Measurements from ENCODE around the gene PTGR1.
A peak's percentile ranks its signal among the peaks of the same experiment; 100 is the strongest.
"Not testable (repeated sequence)": the region's sequence is repeated elsewhere in the genome, so short reads cannot be mapped to it uniquely, and the experiment has no call there.

Gene PTGR1

GRCh38 chr9:111613436-111614040, 14.1 kb upstream of the PTGR1 start:
- no peak for DNase-seq (ENCODE audit: low spot score)

DNA sequence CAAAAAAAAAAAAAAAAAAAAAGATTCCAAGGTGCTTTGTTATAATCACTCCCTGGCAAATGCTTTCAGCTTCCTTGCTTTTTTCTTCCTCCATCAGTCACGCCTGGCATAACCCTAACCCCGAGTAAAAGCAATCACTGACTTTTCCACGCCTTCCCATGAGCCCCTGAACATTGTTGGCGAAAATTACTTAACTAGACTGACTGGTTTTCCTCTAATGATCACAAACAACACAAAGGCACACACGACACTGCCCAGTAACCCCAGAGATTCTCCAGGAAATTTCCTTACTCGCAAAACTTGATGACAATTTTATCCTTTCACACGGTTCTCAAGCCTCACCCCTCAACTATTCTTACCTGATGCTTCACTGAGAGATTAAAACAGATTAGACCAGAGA, 11.4 kb upstream of the PTGR1 start:
- DNase-seq (ENCODE audit: low spot score), result no peak

DNA sequence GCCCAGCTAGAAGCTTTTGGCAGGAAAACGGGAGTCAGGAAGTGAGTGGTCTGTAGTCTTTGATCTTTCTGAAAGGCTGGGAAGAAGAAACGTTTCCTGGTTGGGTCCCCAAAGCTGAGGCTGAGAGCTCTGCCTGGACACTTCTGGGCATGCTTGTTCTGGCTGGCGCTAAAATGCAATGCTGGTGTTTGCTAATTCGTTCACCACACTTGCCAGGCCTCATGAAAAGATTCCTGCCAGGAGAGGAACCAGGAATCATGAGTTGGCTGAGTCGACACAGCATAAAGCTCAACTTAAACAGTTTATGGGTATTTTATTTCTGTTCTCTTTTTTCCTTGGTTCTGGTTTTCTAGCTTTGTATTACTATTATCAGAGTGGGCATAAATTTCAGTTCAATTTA, 10.7 kb upstream of the PTGR1 start:
- no peak for DNase-seq (ENCODE audit: low spot score)

GRCh38 chr9:111605041-111605559, 5.7 kb upstream of the PTGR1 start:
- DNase-seq (ENCODE audit: low spot score), result no peak

DNA sequence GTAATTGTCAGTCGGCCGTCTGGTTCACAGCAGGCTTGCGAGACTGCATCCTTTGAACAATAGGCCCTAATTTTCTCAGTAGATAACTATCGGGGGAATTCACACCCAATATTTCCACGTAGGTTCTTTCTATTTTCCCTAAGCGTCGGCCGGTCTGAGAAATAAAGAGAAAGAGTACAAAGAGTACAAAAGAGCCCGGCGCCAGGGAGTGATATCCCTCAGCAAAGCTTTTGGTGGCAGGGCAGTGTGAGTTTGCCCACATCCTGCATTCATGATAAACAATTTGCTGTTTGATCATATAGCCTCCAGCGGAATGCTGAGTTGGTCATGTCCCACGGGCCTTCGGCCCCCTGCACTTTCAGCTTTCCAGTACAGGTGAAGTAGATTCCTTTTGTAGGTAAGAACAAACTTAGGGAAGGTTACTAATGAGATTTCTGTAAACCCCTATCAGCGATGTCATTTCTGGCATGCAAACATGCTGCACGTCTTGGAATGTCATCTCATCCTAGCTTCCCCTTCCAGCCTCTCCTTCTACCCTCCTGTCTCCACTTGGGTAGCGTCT, 4.7 kb upstream of the PTGR1 start:
- DNase-seq (ENCODE audit: low spot score), result no peak

DNA sequence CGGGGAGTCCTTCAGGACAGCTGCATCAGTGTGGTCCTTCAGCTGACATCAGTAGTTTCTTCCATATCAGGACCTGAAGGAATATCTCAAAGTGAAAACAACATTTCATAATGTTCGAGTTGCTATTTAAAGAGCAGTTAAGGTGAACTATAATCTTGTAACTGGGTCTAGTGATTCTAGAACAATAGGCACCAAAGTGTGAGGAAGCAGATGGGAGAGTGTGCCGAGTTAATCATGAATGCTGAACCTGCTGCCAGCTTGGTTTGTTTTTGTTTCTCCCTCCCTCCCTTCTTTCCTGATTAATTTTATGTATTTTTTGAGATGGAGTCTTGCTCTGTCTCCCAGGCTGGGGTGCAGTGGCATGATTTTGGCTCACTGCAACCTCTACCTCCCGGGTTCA, 3.6 kb upstream of the PTGR1 start:
- DNase-seq (ENCODE audit: low spot score), result no peak

GRCh38 chr9:111601237-111602018, 2.0 kb upstream of the PTGR1 start:
- no peak for DNase-seq (ENCODE audit: low spot score)

GRCh38 chr9:111599955-111600343, 502 bp upstream of the PTGR1 start:
- DNase-seq (ENCODE audit: low spot score), result no peak

GRCh38 chr9:111598733-111599091, 735 bp downstream of the PTGR1 start:
- no peak for DNase-seq (ENCODE audit: low spot score)

- DNase-seq (ENCODE audit: low spot score), result peak; percentile 69
Observed at GRCh38 chr9:111597852-111598732, 1.4 kb downstream of the PTGR1 start.

DNA sequence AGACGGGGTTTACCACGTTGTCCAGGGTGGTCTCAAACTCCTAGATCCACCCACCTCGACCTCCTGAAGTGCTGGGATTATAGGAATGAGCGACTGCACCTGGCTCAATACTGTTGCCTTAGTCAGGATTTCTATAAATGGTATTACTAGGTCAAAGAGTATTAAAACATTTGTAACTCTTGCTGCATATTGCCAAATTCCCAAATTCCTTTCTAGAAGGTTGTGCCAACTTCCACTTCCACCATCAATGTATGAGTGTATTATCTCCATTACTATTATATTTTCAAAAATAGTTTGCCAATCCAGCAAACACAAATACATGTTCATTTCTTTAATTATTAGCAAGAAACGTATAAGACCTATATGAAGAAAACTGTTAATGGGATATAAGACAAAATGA, 10.6 kb downstream of the PTGR1 start:
- no peak for DNase-seq (ENCODE audit: low spot score)

- DNase-seq (ENCODE audit: low spot score), result no peak
Observed at GRCh38 chr9:111586378-111586777, 13.1 kb downstream of the PTGR1 start.

GRCh38 chr9:111582888-111583287, 16.6 kb downstream of the PTGR1 start:
- no peak for DNase-seq (ENCODE audit: low spot score)

DNA sequence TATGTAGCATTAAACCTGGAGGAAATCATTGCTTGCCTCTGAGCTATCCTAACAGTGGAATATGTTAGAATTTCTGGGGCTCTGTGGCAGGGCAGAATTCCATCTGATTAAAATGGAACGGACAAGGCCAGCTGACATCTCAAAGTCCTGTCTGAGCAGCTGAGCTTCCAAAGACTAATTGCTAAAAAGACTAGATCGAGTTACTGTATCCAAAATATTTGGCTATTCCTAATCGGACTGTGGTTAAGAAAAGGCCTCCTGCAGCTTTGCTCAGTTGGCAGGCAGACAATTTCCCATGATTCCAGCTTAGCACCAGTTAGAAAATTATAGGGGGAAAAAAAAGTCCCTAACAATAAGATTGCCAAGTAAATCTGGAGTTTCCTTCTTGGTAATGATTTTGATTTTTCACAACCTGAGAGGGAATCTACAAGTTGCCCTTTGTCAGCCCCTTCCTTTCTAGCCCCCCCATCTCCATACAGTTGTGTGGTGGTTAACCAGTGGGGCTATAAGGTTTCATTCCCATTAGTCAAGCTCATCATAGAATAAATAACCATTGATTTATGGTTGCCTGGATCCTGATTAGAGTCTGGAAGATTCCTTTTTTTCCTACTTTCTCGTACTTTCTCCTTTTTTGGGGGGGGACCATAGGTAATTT, 26.4 kb downstream of the PTGR1 start:
- DNase-seq (ENCODE audit: low spot score), result no peak

GRCh38 chr9:111568127-111568526, 31.3 kb downstream of the PTGR1 start:
- DNase-seq (ENCODE audit: low spot score), result not testable (repeated sequence)

DNA sequence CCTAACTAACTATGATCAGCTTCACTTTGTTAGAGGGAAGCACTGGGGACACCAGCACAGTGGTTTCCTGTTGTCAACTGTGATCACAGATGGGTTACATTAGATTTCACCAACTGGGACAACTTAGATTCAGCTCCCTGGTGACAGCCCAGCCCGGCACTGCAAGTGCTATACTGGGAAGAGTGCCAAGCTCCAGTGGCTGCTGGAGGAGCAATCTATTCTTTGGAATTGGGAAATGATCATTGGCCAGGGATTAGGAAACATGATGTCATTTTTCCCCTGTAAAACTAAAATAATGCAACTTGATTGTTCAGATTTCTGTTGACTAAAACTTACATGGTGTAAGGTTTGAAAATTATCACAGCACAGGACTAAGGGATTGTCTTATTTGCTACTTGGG, 33.2 kb downstream of the PTGR1 start:
- DNase-seq (ENCODE audit: low spot score), result no peak

- no peak for DNase-seq (ENCODE audit: low spot score)
Observed at GRCh38 chr9:111561165-111561719, 38.2 kb downstream of the PTGR1 start.

DNA sequence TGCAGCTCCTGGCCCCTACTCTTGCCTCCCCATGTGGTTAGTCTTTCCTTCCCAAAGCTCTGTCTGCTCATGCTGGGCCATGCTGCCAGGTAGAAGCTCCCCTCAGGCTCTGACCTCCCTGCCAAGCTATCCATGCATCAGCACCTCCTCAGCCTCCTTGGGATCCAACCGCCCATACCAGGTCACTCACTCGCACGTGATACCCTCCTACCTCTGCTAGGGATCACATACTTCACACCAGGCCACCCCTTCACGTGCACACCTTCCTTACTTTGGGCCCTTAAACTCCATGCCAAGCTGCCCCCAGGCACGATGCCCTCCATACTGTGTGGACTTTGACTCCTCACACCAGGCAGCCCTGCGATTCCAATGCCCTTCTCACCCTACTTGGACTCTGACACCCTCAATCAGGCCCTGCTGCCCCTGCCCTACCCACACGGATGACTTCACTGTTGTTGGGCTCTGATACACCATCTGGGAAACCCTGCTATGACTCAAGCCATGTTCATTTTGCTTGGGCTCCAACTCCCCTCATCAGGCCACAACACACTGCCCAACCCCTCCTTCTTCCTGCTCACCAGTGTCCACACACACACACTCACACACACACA, 40.3 kb downstream of the PTGR1 start:
- DNase-seq (ENCODE audit: low spot score), result no peak

DNA sequence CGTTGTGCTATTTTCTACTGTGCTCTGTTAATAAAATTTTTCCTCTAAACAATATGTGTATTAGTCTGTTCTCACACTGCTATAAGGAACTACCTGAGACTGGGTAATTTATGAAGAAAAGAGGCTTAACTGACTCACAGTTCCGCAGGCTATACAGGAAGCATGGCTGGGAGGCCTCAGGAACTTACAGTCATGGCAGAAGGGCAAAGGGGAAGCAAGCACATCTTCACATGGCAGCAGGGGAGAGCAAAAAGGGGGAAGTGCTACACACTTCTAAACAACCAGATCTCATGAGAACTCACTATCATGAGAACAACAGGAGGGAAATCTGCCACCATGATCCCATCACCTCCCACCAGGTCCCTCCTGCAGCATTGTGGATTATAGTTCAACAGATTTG, 44.0 kb downstream of the PTGR1 start:
- not testable (repeated sequence) for DNase-seq (ENCODE audit: low spot score)

DNA sequence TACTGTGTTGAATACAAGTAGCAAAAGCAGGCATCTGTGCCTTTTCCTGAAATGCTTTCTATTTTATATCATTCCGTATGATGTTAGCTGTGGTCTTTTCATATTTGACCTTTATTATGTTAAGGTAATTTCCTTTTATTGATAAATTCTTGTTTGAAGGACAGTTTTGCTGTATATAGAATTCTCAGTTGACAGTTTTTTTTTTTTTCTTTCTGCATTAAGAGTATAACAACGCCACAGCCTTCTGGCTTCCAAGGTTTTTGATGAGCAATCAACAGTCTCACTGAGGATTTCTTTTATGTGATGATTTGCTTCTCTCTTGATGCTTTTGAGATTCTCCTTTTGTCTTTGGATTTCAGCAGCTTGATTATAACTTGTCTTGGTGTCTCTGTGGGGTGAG, 50.8 kb downstream of the PTGR1 start:
- no peak for DNase-seq (ENCODE audit: low spot score)

Measured in left forelimb (tissue), 1 donor.